Left forelimb (tissue), 1 donor: Measurements from ENCODE around the gene OSBPL8.

ENCODE experiments used
- DNase-seq: peaks from one replicate; pipeline ENCODE4 v3.0.0-alpha.2; 2018; ENCODE audit warnings: low spot score

OSBPL8 gene, protein sequence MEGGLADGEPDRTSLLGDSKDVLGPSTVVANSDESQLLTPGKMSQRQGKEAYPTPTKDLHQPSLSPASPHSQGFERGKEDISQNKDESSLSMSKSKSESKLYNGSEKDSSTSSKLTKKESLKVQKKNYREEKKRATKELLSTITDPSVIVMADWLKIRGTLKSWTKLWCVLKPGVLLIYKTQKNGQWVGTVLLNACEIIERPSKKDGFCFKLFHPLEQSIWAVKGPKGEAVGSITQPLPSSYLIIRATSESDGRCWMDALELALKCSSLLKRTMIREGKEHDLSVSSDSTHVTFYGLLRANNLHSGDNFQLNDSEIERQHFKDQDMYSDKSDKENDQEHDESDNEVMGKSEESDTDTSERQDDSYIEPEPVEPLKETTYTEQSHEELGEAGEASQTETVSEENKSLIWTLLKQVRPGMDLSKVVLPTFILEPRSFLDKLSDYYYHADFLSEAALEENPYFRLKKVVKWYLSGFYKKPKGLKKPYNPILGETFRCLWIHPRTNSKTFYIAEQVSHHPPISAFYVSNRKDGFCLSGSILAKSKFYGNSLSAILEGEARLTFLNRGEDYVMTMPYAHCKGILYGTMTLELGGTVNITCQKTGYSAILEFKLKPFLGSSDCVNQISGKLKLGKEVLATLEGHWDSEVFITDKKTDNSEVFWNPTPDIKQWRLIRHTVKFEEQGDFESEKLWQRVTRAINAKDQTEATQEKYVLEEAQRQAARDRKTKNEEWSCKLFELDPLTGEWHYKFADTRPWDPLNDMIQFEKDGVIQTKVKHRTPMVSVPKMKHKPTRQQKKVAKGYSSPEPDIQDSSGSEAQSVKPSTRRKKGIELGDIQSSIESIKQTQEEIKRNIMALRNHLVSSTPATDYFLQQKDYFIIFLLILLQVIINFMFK

DNA sequence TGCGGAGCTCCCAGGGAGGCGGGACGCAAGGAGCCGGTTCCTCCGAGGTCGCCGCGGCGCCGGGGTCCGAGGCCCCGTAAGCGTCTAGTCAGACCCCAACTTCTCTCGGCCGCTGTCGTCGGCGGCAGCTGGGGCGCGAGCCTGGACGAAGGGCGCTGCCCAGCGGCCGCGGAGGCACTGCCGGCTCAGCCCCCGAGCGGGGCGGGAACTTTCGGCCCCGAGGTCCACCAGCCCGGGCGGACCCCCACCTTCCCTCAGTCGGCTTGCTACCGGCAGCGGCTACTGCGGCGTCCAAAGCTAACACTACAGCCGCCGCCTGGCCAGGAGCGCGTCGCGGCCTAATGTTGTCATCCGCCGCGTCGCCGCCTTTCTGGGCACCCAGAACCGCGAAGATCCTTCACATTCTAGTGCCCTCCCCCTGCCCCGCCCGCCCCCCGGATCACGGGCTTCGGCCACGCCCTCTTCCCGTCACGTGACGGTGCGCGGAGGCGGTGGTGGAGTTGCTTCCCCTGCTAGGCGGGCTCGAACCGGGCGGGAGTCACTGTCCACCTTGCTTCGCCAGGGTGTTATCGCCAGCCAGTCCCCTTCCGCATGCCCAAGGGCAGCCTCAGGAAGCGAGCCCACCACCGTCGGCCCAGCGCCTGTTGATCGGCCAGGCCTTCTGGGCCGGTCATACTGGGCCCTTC, at the start of gene OSBPL8:
OSBPL8 (minus strand) TSS at position 372 of the 686 bp plus-strand sequence. CDS start 72,220 bp downstream, outside the sequence.
- peak; percentile 99 for DNase-seq

GRCh38 chr12:76608070-76608469, 48.5 kb upstream of the OSBPL8 start:
- DNase-seq, result no peak

DNA sequence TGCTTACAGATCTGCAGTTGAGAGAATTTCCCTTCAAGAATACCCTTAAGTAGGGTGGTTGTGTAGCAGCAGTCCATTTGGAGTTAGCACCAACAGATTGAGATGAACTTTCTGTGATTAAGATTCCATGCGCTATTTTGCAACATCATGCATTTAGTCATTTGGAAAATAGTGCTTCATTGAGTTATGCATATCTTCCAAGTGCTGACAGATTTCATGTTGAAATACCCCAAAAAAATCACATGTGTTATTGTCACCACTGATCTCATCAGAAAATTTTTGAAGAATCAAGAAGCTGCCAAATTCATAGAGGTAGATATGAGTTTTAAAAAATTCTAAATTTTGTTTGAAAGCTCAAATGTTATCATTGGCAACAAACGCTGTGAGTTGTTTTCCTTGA, 35.5 kb upstream of the OSBPL8 start:
- no peak for DNase-seq

DNA sequence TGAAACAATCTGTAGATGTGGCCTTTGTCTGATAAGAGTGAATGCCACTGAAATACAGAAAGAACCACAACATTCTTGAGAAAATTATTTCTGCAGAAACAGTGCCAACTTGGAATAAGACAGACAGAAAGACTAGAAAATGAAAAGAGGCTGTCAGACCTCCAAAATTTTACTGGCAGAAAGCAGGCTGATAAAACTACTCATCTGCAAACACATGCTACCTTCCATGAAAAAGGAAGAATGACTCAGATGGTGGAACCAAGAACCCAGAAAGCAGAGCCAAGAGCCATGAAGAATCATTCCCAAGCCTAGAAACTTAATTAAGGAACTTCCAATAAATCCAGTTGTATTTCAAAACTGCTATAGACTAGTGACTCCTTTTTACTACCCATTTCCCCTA, 31.9 kb upstream of the OSBPL8 start:
- no peak for DNase-seq

GRCh38 chr12:76590131-76590530, 30.6 kb upstream of the OSBPL8 start:
- no peak for DNase-seq

GRCh38 chr12:76588881-76589565, 29.5 kb upstream of the OSBPL8 start:
- DNase-seq, result no peak

GRCh38 chr12:76587428-76588178, 28.0 kb upstream of the OSBPL8 start:
- DNase-seq, result no peak

DNA sequence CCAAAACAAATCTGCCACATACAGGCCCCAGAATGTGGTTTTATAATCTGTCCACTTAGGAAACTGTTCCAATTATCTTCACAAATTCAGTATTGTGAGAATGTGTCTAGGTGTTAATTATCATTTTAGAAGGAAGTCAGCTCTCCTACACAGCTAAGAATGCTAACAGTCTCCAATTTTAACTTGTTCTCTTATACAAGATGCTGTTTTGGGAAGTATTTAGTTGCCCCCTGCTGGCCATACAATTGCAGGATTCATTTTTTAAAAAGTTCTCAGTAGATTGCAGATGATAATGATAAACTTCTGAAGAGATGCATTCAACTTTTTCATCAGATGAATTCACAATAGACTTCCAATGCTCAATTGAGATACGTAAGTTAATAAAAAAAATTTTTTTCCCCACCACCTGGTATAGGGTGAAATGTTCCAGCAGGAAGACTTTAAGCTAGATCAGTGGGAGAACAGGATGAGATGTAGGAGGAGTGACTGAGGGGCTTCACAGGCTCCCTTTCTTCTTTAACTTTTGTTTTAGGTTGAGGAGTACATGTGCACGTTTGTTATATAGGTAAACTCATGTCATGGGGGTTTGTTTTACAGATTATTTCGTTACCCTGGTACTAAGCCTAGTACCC, 27.3 kb upstream of the OSBPL8 start:
- DNase-seq, result no peak

- no peak for DNase-seq
Measured at GRCh38 chr12:76583301-76583700, 23.7 kb upstream of the OSBPL8 start.

DNA sequence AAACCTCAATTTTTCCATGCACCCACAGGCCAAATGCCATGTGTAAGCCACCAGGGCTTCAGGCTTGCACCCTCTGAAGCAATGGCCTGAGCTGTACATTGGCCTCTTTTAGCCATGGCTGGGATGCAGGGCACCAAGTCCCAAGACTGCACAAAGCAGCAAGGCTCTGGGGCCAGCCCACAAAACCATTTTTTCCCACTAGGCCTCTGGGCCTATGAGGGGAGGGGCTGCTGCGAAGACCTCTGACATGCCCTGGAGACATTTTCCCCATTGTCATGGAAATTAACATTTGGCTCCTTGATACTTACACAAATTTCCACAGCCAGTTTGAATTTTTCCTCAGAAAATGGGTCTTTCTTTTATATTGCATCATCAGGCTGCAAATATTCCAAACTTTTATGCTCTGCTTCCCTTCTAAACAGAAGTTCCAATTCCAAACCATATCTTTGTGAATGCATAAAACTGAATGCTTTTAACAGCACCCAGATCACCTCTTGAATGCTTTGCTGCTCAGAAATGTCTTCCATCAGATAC, 14.3 kb upstream of the OSBPL8 start:
- DNase-seq, result no peak

DNA sequence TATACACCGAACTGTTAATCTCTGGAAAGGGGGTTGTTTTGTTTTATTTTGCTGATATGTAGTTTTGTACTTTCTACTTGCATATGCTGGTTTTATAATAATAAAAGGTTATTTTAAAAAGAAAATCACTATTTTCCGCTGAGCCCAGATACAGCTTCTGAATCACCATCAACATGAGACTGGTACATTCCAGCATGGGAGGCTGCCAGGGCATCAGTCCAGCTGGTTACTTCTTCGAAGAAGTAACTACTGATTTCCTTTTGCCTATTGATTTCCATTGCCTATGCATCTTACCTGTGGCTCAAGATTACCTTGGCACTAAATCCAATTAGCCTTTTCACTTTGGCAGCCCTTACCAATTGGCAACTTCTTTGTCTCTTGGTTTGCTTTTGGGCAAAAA, 11.7 kb upstream of the OSBPL8 start:
- no peak for DNase-seq

DNA sequence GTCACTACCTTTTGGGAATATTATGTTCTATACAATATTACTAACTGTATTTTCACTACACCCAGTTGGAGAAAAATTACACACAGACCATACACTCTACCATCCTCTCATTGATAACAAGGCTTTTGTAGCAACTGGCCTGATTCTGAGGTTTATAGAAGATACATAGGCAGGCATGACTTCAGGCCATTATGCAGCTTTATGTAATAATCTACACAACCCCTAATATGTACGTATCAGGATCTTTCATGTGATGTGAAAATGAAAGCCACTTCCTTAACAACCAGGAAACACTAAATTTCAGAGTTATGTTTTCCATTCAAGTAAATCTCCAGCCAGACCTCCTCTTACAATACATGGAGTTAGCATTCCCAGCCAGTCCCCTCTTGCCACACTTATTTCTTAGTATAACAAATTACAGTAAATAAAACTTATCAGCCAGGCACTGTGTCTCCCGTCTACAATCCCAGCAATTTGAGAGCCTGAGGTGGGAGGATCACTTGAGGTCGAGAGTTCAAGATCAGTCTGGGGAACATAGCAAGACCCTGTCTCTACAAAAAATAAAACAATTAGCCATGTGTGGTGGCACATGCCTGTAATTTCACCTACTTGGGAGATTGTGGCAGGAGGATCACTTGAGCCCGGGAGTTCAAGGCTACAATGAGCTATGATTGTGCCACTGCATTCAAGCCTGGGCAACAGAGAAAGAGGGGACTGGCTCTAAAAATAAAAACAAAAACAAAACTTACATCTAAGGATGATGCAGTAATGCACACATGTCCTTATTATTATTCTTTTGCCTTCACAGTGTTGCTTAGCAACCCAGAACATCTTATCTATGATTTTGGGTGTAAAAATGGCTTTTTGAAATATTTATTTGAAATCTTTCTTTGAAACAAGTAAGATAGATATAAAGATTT, 10.4 kb upstream of the OSBPL8 start:
- DNase-seq, result no peak

- no peak for DNase-seq
Measured at GRCh38 chr12:76568888-76569551, 9.4 kb upstream of the OSBPL8 start.

DNA sequence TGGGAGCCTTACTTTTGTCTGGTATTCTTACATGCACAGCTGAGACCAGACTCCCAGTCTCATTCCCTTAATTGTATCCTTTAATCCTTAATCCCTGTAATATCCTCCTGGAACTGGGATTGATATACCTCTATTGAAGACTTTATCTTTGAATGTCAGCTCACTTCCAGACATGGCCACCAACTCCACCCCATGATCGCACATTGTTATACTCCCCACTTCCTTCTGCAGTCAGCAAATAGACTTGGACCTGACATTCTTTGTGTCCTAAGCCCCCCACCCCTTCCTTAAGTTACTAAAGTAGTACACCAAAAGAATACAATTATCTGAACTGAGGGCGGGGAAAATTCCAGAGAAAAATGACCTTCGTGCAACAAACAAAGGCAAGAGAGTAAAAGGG, 8.6 kb upstream of the OSBPL8 start:
- no peak for DNase-seq

GRCh38 chr12:76563061-76563460, 3.5 kb upstream of the OSBPL8 start:
- no peak for DNase-seq

DNA sequence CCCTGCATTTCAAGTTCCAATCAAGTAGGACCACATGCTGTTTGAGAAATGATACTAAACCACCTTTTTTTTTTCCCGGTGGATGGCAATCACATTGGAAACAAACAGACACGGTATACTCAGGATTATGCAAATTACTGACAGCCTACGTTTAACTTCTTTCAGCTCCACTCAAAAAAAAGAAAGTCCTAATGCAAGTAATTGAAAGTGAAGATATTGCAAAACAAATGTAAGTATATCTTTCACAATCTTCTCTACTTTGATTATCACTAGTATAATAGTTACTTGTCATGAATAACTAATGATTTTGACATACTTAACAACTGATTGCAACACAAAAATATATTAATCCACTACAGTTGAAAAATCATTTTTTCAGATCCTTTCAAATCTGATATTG, 2.6 kb upstream of the OSBPL8 start:
- DNase-seq, result no peak

DNA sequence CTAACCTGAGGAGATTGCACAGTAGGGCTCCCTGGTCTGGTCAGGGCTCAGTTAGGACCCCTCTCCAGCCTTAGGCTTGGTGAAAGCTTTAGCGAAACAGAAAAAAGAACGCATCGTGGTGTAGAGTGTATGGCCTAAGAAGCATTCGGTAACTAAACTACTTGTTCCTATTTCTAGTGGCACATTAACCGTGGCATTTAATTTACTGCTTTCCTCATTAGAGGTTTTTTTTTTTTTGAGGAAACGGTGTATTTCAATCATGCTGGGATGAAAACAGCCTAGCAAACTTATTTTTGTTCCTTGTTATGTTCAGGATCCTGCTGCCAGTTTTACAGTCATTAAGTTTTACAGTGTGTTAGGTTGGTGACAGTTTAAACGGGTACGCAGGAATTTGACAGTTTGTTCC, 518 bp upstream of the OSBPL8 start:
- DNase-seq, result no peak

GRCh38 chr12:76558684-76559399, 729 bp downstream of the OSBPL8 start:
- DNase-seq, result peak; percentile 73
